NCI-H460 (cell line): ENCODE results near the gene SIRPB2. TPM values are rescaled to one million over a fixed set of nuclear protein-coding genes. Genes with fewer than 3 reads are reported as not detected.
"Not testable (repeated sequence)": the region's sequence is repeated elsewhere in the genome, so short reads cannot be mapped to it uniquely, and the experiment has no call there.

Experiments
- DNase-seq: peaks from one replicate; pipeline ENCODE4 v3.0.0-alpha.2; 2016; ENCODE audit warnings: low read depth; ENCODE audit errors: extremely low read depth
- total RNA-seq: library from RNA; depleted of rRNA; stranded (reverse); fragments of >200 nt; shearing (Covaris generic); gene quantifications from 2 replicates; pipeline ENCODE4 v1.2.3, GENCODE V29; 2014

Gene SIRPB2
- total RNA-seq, 1 experiment from 2014 or later = not detected

DNA sequence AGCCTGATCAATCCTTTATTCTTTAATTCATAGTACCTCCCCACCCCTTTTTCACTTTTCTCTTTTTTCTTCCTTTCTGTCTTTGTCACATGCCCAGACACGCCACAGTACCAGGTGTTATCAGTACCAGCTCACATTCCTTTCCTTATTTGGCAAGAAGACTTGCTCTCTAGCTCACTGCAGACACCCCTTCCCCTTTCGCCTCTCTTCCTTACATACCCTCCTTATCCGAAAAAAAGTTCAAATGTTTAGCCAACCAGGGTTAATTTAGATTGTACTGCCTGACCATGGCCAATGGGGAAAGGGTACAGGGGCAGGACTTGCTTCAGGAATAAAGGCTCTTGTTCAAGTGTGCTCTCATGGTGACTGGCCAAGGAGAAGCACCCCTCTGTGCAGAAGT lies 9.3 kb upstream of the SIRPB2 start:
- DNase-seq = no peak

DNA sequence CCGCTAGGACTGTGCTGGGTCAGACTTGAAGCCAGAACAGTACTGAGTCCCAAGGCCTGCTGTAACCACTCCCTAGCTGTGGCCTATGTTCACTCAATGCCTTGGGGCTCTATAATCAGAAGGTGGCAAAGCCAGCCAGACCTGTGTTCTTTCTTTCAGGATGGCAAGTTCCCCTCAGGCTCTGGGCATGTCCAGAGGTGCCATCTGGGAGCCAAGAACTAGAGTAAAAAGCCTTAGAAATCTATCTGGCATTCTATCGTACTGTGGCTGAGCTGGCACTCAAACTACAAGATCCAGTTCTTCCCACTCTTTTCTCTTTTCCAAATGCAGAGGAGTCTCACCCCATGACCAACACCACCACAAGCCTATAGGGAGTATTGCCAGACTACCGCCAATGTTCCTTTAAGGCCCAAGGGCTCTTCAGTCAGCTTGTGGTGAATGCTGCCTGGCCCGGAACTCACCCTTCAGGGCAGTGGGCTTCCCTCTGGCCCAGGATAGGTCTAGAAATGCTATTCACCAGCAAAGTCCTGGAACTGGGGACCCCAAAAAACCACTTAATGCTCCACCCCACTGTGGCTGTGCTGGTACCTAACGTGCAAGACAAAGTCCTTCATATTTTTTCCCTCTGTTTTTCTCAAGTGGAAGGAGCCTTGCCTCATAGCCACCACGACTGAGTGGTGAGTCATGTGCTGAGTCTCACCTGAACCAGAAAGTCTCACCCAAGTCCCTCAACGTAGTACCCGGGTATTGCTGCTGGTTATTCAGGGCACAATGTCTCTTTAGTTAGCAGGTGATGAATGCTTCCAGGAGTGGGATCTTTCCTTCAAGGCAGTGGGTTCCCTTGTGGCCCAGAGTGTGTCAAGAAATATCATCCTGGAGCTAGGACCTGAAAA lies 8.6 kb upstream of the SIRPB2 start:
- DNase-seq = no peak

GRCh38 chr20:1497371-1497770 lies 6.2 kb upstream of the SIRPB2 start:
- DNase-seq = not testable (repeated sequence)

- DNase-seq = no peak
These were observed 5.7 kb upstream of the SIRPB2 start for GRCh38 chr20:1496930-1497329.

DNA sequence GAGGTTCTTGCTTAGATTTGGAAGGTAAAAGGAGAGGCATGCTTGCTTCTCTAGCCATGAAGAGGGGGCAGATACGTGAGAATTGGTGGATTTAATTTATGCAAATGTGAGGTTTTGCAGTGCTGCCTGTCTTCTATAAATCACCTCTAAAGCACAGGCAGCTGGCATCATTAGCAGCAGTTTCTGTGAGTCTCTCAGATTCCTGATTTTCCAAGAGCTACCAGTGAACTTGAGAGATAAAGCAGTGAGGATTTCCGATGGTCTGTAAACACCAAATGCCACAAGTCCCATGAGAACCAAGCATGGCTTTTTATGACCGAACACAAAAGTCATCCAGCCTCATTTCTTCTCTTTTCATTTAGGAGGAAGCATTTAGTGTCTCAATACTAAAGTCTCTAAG lies 3.2 kb upstream of the SIRPB2 start:
- no peak for DNase-seq

- no peak for DNase-seq
These were observed 2.3 kb upstream of the SIRPB2 start for GRCh38 chr20:1493536-1493935.

DNA sequence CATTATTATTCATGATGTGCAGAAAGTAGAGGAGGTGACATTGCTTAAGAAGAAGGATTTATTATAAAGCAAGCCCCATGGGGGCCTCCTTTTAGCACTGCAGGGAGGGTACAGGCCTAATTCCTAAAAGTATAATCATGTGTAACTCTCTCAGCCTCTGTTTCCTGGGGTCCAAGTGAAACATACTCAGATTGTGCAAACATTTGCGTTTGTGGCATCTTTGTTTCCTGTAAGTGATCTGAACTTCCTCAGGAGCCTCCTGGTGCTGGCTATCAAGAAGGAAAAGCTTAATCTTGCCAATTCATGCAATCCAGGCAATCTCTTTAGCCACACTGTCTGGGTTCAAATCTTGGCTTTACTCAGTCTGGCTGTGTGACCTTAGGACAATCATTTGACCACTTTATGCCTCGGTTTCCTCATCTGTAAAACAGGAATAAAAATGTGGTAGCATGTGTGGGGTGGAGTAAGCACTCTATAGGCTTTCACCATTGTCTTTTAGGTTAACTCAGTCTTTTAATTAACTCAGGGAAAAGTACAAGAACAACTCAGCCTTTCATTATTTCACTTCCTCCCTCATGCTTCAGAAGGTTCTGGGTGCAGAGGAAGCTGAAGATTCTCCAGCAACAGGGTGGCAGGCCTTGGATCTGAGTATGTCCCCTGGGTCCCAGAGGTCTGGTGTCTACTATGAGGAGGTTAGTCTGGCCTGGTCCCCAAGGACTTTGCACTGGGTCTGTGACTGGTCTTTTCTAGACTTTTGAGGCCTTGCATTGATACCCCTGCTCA lies 831 bp upstream of the SIRPB2 start:
- DNase-seq = no peak

- DNase-seq = no peak
These were observed 501 bp downstream of the SIRPB2 start for GRCh38 chr20:1490643-1491195.

DNA sequence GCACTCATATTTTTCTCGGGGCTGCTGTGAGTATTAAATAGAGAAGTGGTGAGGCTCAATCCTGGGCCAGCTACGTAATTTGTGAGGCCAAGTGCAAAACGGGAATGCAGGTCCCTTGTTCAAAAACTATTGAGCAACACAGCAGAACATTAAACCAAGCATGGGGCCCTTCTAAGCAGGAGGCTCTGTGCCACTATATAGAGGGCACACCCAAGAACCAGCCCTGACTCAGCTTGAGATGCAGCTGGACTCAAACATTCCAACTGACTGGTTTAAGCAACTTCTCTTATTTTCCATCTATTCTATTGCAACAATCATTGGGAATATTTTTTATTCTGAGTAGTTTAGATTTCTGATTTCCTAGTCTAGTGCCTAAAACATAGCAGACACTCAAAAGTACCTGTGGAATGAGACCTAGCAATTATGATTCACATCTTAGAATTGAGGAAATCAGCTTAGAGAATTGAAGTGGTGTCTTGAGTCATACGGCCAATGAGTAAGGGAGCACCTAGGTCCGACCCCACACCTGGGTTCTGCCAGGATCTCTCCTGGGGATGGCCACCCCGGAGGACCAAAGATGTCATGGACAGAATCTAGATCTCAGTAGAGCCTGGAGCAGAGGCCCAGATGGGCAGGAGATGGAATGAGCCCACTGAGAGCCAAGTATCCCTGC lies 1.3 kb downstream of the SIRPB2 start:
- no peak for DNase-seq

DNA sequence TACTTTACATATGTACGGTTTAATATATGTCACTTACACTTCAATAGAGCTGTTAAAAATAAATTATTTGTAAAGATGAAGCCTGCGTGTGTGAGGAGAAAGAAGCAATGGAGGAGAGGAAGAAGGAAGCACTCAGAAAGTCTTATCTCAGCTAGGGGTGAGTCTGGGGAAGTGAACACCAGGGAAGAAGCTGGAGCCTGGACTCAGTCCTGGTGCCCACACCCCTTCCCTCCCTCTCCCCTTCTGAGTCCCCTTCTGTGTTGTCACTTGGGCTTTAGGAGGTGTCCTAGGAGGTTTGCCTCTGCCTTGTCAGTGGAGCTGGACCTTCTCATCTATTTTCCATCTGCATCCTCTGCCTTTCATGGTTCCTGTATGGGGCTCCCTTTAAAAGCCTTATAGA lies 1.9 kb downstream of the SIRPB2 start:
- DNase-seq = no peak

DNA sequence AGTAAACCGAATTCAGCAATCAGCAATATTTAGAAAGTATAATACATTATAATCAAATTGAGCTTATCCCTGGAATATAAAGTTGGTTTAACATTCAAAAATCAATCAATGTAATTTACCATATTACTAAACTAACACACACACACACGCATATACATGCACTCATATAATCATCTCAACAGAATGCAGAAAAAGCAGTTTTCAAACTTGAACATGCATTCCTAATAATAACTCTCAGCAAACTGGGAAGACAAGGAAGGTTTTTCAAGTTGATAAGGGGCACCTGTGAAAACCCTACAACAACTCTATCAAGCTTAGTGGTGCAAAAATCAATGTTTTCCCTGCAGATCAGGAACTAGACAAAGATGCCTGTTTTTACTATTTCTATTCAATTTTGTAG lies 4.7 kb downstream of the SIRPB2 start:
- DNase-seq = no peak

DNA sequence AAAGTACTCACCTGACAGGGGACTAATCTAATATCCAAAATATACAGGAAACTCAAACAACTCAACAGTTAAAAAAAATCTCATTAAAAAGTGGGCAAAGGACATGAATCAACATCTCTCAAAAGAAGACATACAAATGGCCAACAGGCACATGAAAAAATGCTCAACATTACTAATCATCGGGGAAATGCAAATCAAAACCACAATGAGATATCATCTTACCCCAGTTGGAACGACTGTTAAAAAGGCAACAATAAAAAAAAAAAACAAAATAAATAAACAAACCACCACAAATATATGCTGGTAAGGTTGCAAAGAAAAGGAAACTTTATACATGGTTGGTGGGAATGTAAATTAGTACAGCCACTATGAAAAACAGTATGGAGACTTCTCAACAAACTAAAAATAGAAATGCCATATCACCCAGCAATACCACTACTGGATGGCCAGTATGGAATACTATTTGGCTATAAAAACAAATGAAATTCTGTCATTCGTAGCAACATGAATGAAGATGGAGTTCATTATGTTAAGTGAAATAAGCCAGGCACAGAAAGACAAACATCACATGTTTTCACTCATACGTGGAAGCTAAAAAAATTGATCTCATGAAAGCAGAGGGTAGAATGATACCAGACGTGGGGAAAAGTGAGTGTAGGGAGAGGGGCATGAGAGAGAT lies 6.6 kb downstream of the SIRPB2 start:
- no peak for DNase-seq

- DNase-seq = no peak
These were observed 11.2 kb downstream of the SIRPB2 start for GRCh38 chr20:1479831-1480595.

- DNase-seq = no peak
These were observed 12.7 kb downstream of the SIRPB2 start for GRCh38 chr20:1478566-1478965.

DNA sequence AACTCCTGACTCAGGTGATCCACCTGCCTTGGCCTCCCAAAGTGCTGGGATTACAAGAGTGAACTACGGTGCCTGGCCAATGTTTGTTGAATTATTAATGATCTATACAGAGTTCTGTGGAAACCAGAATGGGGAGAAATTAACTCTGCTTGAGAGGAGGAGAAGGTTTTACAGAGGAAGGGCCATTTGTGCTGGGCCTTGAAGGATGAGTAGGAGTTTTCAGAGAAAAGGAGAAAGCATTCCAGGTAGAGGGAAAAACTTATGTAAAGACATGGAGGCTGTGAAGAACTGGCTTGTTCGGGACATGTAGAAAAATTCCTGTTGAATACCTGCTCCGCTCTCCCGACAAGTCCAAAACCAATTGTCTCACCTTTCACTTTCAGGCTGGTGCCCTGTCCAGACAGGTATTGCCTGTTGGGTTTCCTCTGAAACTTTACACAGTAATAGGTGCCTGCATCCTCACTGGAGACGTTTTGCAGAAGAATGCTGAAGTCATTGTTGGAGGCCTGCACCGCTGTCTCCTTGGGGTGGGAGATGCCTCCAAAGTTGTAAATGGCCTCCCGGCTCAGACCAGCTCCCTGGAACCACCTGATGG lies 13.2 kb downstream of the SIRPB2 start:
- no peak for DNase-seq

DNA sequence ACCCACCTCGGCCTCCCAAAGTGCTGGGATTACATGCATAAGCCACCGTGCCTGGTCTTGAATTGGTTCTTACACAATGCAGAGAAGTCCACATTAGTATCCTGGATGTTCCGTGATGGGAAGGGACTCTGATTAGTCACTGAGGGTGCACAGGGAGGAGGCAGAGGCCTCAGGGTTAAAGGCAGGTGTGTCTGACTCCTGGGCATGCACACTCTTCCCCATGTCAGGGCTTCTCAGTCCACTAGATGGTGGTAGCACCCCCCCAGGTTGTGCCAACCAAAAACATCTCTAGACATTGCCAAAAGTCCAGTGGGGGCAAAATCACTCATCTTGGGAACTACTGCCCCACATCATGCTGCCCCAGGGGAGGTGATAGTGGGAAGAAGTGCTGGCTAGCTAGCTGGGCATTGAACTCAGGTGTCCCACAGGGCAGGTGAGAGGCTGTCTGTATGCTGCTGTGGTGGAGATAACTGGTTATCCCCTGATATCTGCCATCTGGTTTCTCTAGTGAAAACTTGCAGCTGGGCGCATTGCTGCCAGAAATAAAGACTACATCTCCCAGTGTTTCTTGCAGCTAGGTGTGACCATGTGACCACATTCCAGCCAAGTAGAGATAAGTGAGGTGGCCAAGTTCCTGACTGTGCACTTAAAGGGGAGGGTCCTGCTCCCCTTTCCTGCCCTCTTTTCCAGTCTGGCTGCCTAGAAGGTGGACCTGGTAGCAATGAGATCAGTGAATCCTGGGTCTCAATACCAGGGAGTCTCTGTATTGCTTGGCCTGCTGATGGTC lies 16.2 kb downstream of the SIRPB2 start:
- DNase-seq = no peak

- DNase-seq = no peak
These were observed 16.9 kb downstream of the SIRPB2 start for GRCh38 chr20:1474325-1474724.
